HG03045 (cell line): Measurements from ENCODE around the gene HLA-DMB.

Experiments used
- ATAC-seq: cut with Tn5 transposase; IDR thresholded peaks from one replicate; pipeline ENCODE4 v1.9.1; 2021; ENCODE audit warnings: mild to moderate bottlenecking, moderate library complexity; ENCODE audit not compliant: unreplicated experiment

Gene HLA-DMB

DNA sequence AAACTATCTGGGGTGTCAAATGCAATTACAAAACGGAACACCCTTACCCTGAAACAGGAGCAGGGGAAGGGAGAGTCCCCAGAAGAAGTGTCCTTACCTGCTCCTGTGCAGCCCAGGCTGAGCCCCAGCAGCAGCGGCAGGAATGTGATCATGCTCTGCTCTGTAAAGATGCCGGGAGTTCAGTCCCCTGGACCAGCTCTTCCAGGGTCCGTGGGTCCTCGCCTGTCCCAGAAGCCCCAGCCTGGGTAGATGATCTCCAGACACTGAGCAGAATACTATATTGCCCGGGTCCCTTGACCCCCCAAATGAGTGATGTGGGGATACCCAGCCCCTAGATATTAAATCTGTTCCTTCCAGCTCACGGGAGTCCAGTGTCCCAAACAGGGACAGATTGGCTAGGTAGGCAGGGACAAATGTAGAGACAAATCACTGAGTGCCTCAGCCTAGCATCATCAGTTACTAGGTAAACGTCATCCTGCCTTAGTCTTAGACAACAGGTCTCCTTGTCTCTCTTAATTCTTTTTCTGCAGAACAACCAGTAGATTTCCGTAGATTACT is at the start of gene HLA-DMB:
TSS of gene HLA-DMB (minus strand) at position 373 of the 558 bp plus-strand sequence. CDS start at position 152, 221 bp downstream.
- ATAC-seq, result peak; percentile 62

DNA sequence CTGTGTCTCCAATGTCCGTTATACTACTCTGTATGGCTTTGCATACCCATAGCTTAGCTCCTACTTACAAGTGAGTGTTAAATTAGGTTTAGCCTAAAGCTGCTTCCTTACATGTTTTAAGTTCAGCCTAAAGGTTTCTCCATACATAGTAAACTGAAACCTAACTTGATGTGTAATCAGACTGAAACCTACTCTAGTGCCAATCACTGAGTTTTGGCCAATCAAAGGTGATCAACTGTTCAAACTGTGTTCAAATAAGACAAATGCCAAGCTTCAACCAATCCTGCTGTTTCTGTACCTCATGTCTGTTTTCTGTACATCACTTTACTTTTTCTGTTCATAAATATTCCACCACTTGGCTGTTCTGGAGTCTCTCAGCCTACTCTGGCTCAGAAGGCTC is 48.5 kb upstream of the HLA-DMB start:
- ATAC-seq, result no peak

GRCh38 chr6:32984622-32985389 is 44.0 kb upstream of the HLA-DMB start:
- ATAC-seq, result no peak

- ATAC-seq, result no peak
These were observed 43.3 kb upstream of the HLA-DMB start for GRCh38 chr6:32983964-32984621.

DNA sequence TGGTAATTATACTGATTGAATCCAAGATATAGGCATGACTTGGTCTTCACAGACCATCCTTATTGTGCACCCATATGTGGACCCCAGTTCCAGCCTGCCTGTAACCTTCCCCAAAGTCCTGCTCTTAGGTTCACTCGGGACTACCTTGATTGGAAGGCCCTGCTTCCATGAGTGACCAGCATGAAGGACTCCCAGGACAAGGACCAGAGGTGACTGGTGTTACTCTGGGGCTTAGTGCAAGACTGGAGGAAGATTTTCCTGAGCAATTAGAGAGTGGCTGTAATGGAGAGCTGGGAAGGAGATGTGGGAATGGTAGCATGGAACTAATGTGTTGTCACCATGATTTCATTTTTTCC is 42.6 kb upstream of the HLA-DMB start:
- ATAC-seq, result no peak

DNA sequence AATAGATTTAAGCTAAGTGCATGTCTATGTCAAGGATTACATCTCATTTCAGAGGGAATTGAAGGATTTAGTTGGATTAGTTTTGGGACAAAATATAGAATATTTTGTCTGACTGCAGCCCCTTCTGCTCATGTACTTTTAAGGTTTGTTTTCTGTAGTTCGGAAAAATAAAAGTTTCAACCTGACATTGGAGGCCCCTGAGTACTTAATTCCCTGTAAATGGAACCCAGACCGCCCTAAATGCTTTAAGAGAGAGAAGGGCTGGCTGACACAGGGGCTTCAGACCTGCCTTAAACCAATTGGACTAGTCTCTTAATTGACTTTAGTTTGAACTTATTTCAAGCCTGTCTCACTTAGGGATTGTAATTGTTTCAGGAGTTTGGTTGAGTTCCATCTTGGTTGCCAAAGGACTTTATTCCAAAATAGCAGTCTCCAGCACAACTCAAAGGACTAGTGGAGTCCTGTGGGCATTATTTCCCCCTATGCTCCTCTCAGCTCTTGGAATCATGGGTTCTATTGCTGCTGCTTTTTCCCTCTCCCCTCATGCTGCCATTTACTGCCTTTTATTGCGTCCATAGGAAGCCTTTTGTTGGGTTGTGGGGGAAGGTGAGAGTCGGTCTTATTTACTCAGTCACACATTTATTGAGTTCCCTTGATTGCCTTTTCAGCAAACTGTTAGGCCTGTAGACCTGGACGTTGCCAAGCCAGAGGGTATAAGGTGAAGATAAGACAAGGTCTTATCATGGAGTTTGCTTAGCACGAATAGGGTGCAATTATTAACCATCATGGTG is 42.1 kb upstream of the HLA-DMB start:
- ATAC-seq, result no peak

GRCh38 chr6:32982084-32982701 is 41.4 kb upstream of the HLA-DMB start:
- no peak for ATAC-seq

GRCh38 chr6:32980488-32981038 is 39.7 kb upstream of the HLA-DMB start:
- no peak for ATAC-seq

DNA sequence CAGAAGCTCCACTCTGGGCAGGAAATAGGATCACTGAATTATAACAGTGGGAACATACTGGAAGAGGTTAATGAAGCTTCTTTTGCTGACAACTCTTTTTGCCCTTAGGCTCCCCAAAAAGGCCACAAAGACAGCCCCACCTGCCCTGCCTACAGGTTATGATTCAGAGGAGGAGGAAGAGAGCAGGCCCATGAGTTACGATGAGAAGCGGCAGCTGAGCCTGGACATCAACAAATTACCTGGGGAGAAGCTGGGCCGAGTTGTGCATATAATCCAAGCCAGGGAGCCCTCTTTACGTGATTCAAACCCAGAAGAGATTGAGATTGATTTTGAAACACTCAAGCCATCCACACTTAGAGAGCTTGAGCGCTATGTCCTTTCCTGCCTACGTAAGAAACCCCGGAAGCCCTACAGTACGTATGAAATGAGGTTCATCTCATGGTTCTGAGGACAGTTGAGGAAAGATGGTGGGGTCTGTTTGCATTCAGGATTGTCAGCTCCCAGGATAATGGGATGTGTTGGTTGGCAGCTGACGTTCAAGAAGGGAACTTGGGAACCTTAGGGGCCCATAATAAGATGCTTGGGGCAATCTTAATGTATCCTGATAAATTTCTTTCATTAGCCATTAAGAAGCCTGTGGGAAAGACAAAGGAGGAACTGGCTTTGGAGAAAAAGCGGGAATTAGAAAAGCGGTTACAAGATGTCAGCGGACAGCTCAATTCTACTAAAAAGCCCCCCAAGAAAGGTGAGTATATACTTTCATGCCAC is 39.1 kb upstream of the HLA-DMB start:
- ATAC-seq, result no peak

DNA sequence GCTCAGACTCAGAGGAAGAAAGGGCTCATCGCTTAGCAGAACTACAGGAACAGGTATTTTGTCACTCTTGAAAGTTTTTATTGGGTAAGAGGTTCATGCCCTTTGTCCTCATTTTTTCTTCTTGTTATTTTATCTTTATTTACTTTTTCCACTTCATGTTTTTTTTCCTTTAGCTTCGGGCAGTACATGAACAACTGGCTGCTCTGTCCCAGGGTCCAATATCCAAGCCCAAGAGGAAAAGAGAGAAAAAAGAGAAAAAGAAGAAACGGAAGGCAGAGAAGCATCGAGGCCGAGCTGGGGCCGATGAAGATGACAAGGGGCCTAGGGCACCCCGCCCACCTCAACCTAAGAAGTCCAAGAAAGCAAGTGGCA is 37.1 kb upstream of the HLA-DMB start:
- no peak for ATAC-seq

DNA sequence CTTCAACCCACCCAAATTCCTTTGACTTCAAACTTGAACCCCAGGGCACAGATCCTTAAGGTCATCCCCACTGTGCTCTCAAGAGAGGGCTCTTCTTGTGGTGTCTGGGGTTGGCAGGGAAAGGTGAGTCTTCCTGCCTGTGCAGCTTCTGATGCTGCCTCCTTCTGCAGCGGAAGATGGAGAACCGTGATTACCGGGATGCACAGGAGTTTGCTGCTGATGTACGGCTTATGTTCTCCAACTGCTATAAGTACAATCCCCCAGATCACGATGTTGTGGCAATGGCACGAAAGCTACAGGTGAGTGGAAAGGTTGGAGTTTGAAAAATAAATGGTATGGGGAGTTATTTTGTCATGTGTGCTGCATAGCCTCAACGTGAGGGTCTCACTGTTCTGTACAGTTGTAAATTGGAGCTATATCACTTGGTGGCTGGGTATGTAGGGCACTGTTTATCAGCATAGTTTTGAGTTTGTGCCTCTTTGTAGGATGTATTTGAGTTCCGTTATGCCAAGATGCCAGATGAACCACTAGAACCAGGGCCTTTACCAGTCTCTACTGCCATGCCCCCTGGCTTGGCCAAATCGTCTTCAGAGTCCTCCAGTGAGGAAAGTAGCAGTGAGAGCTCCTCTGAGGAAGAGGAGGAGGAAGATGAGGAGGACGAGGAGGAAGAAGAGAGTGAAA is 36.6 kb upstream of the HLA-DMB start:
- ATAC-seq, result no peak

- no peak for ATAC-seq
These were observed 35.7 kb upstream of the HLA-DMB start for GRCh38 chr6:32976334-32977069.

DNA sequence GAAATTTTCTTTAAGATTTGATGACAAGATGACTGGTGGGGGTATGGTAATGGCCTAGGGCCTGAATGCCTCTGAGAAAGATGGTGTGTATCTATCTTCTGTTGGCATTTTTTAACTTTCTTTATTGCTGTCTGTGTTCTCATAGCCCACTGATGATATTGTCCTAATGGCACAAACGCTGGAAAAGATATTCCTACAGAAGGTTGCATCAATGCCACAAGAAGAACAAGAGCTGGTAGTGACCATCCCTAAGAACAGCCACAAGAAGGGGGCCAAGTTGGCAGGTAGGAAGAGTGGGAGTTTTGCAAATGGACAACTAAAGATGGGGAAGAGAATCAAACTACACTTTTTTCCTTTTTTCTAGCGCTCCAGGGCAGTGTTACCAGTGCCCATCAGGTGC is 35.1 kb upstream of the HLA-DMB start:
- ATAC-seq, result no peak

DNA sequence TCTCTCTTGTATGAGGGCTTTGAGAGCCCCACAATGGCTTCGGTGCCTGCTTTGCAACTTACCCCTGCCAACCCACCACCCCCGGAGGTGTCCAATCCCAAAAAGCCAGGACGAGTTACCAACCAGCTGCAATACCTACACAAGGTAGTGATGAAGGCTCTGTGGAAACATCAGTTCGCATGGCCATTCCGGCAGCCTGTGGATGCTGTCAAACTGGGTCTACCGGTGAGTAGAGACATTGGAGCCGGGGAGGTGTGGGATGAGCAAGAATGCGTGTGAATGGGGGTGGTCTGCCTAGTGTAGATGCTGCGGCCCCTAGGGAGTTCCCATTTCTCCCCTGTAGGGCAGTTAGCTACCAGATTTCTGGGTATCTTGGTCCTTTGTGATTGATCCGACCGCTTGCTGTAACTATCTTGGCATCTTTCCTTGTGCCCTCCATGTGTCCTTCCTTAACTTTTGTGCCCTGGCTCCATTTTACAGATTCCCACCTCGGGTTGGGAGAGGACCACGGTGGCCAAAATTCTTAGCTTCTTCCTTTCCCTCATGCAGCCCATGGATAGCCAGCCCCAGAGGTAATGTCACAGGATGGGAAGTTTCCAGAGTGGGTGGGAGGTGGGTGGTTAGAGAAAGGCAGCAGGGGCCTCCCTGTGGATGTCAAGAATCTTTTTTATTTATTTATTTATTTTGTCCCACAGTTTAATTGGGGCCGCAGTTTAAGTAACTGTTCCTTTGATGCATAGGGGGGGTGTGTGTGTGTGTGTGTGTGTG is 33.9 kb upstream of the HLA-DMB start:
- no peak for ATAC-seq

DNA sequence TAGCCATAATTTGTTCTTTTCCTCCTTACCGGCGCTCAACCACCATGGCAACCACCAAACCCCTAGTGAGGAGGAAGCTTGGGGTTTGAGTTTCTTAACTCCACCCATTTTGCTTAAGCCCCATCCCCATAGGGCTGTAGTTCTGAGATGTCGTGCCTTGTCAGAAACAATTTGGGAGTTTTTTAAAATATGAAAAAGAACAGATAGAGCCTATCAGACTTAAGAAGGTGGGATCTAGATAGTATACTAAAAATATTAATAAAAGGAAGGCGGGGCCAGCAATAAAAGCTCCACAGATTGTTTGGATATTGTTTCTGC is 33.1 kb upstream of the HLA-DMB start:
- ATAC-seq, result no peak

DNA sequence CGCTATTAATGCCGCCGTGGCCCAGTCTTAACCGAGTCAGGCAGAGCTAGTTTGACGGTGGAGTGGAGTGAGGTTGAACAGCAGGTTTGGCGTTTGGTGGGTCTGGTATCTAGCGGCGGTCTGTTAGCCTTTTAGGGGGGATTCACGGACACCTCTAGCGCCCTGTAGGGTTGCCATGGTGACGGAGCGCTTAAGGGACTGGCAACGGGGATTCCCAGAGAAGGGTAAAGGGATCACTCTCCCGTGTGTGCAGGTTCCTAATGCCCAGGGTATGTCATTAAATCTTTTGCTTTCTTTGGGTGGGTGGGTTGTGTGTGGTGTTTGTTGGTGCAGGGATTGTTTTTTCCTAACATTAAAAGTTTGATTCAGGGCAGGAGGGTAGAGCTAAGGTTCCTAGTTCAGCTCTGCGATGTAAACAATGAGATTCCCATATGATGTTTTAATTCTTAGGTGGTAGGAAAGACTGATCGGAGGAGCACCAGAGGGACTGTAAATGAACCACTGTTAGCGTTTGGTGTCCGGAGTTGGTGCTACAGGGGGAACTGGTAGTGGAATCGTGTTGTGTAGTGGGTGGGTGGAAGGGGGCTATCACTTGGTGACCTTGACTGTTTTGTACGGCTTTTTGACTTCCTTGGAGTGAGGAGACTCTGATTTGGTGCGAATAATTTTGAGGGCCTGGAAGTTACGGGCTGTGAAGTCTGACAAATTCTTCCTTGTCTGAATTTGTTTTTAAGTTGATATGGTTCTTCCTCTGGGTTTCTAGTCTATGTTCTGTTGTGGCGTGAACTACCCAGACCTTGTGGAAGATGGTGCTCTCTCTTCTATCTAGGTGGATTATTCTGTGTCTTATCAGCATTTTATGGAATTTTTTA is 32.6 kb upstream of the HLA-DMB start:
- ATAC-seq, result no peak
